GM23338 (cell line): ENCODE results near the gene OPN3. TPM values are rescaled to one million over a fixed set of nuclear protein-coding genes. Genes with fewer than 3 reads are reported as not detected.
A peak's percentile ranks its signal among the peaks of the same experiment; 100 is the strongest.

ENCODE experiments used
- ATAC-seq: fragments of 200-7000 bp; cut with Tn5 transposase; 3 replicates; pipeline ENCODE4 v1.9.1; 2020
- DNase-seq: peaks from one replicate; pipeline ENCODE4 v3.0.0-alpha.2; 2015; ENCODE audit warnings: low spot score
- H2AFZ ChIP-seq: fragments of 200-600 bp; sonication (generic); 2 replicates; pipeline ENCODE4 v1.8.0; 2016; ENCODE audit warnings: antibody characterized with exemption, mild to moderate bottlenecking, moderate library complexity
- H3F3A ChIP-seq: fragments of 200-600 bp; sonication (generic); replicated peaks from 2 replicates; pipeline ENCODE4 v1.8.0; 2017; ENCODE audit warnings: antibody characterized with exemption, mixed run types, low read depth
- H3K27ac ChIP-seq: fragments of 200-600 bp; sonication (generic); 2 replicates; pipeline ENCODE4 v1.6.1; 2016; ENCODE audit warnings: low read depth
- H3K27me3 ChIP-seq: fragments of 200-600 bp; sonication (generic); 2 replicates; pipeline ENCODE4 v1.8.0; 2016; ENCODE audit warnings: mild to moderate bottlenecking, mixed run types, moderate library complexity; ENCODE audit not compliant: insufficient read depth
- H3K36me3 ChIP-seq: fragments of 200-600 bp; sonication (generic); 2 replicates; pipeline ENCODE4 v1.8.0; 2016; ENCODE audit warnings: mild to moderate bottlenecking; ENCODE audit not compliant: insufficient read depth
- H3K4me1 ChIP-seq: fragments of 200-600 bp; sonication (generic); 2 replicates; pipeline ENCODE4 v1.8.0; 2016; ENCODE audit warnings: mild to moderate bottlenecking, moderate library complexity; ENCODE audit not compliant: insufficient read depth
- H3K4me2 ChIP-seq: fragments of 200-600 bp; sonication (generic); 2 replicates; pipeline ENCODE4 v1.7.1; 2017; ENCODE audit warnings: mixed run types
- H3K4me3 ChIP-seq: fragments of 200-600 bp; sonication (generic); 2 replicates; pipeline ENCODE4 v1.6.1; 2016; ENCODE audit warnings: mixed run types
- H3K79me2 ChIP-seq: fragments of 200-600 bp; sonication (generic); replicated peaks from 2 replicates; pipeline ENCODE4 v1.8.0; 2017; ENCODE audit warnings: mild to moderate bottlenecking; ENCODE audit not compliant: insufficient read depth
- H3K9me2 ChIP-seq: fragments of 200-600 bp; sonication (generic); 2 replicates; pipeline ENCODE4 v1.8.0; 2017; ENCODE audit not compliant: insufficient read depth
- H4K20me1 ChIP-seq: fragments of 200-600 bp; sonication (generic); replicated peaks from 2 replicates; pipeline ENCODE4 v1.8.0; 2017; ENCODE audit warnings: mild to moderate bottlenecking; ENCODE audit not compliant: insufficient read depth
- H3K27ac Mint-ChIP-seq: 2 replicates; pipeline ENCODE4 v1.8.0; 2020; ENCODE audit warnings: inconsistent platforms, mild to moderate bottlenecking, moderate library complexity, mixed read lengths
- H3K27me3 Mint-ChIP-seq: 3 replicates; pipeline ENCODE4 v1.8.0; 2022; ENCODE audit warnings: low read depth, mild to moderate bottlenecking, moderate library complexity, mixed read lengths, inconsistent platforms; ENCODE audit not compliant: insufficient read depth, poor library complexity
- H3K36me3 Mint-ChIP-seq: 3 replicates; pipeline ENCODE4 v1.8.0; 2021; ENCODE audit warnings: low read depth, mild to moderate bottlenecking, inconsistent platforms, moderate library complexity, mixed read lengths
- H3K4me1 Mint-ChIP-seq: 3 replicates; pipeline ENCODE4 v1.8.0; 2020; ENCODE audit warnings: mild to moderate bottlenecking, inconsistent platforms, mixed read lengths
- H3K4me3 Mint-ChIP-seq: 3 replicates; pipeline ENCODE4 v1.8.0; 2021; ENCODE audit warnings: moderate library complexity, mild to moderate bottlenecking, inconsistent platforms, mixed read lengths
- H3K9me3 Mint-ChIP-seq: 3 replicates; pipeline ENCODE4 v1.8.0; 2020; ENCODE audit warnings: moderate library complexity, mild to moderate bottlenecking, inconsistent platforms, mixed read lengths
- CTCF ChIP-seq, 2 experiments: fragments of 200-600 bp in 1 of 2; sonication (generic) in 1 of 2; conservative IDR thresholded peaks; 2 replicates each; pipeline versions ENCODE4 v1.5.1 to v1.6.1; 2016 to 2017; ENCODE audit warnings: antibody characterized with exemption in 2 of 2, low read depth in 2 of 2, mild to moderate bottlenecking in 2 of 2, moderate library complexity in 1 of 2
- NANOG ChIP-seq: IDR thresholded peaks from 2 replicates; pipeline ENCODE4 v1.6.1; 2016; ENCODE audit warnings: antibody characterized with exemption, borderline replicate concordance
- POLR2AphosphoS5 ChIP-seq: IDR thresholded peaks from 2 replicates; pipeline ENCODE4 v1.6.1; 2016; ENCODE audit warnings: antibody characterized with exemption, low read depth
- REST ChIP-seq: IDR thresholded peaks from one replicate; pipeline ENCODE4 v1.6.1; 2018; ENCODE audit warnings: antibody characterized with exemption; ENCODE audit not compliant: unreplicated experiment
- ZNF114 ChIP-seq: fragments of 250-450 bp; sonication (Bioruptor Pico); IDR thresholded peaks from 2 replicates; pipeline ENCODE4 v1.5.0; 2020; ENCODE audit warnings: mild to moderate bottlenecking, moderate library complexity
- ZNF462 ChIP-seq: fragments of 250-450 bp; sonication (Bioruptor Pico); IDR thresholded peaks from 2 replicates; pipeline ENCODE4 v1.5.0; 2020; ENCODE audit warnings: mild to moderate bottlenecking, moderate library complexity
- polyA plus RNA-seq: library from polyadenylated mRNA; unstranded; fragments of >200 nt; fragmentation: Nextera tagmentation; extraction: Ambion mirVana; gene quantifications from 2 replicates; pipeline ENCODE4 v1.2.1, GENCODE V29; 2016
- total RNA-seq: library from RNA; depleted of rRNA; stranded (reverse); fragments of >200 nt; shearing (Covaris generic); gene quantifications from 2 replicates; pipeline ENCODE4 v1.2.3, GENCODE V29; 2014

The OPN3 gene
- total and polyA plus RNA-seq, 2 experiments from 2014 or later: 23.7 to 46.8 TPM

GRCh38 chr1:241611063-241611462, 29.1 kb downstream of the OPN3 start:
- peak; percentile 73 for DNase-seq
- Histone ChIP-seq H3K79me2 (no peaks in the 10 kb centered on the region), H3K9me2 (no peaks in the 10 kb centered on the region), H3F3A (no peaks in the 10 kb centered on the region), H3K4me2 (no peak overlapping the region), H2AFZ (no peak overlapping the region), H3K4me3 (no peak overlapping the region), H3K27me3 (no peaks in the 10 kb centered on the region), H3K36me3 (no peaks in the 10 kb centered on the region), H3K4me1 (no peaks in the 10 kb centered on the region), H4K20me1 (no peaks in the 10 kb centered on the region), H3K27ac (no peak overlapping the region)
- Mint-ChIP-seq H3K4me3 (no peak overlapping the region), H3K4me1 (no peaks in the 10 kb centered on the region), H3K27me3 (peaks cover 4% of the 10 kb centered on the region), H3K36me3 (no peaks in the 10 kb centered on the region), H3K27ac (no peak overlapping the region), H3K9me3 (no peaks in the 10 kb centered on the region)
- peak; percentile 84 for ATAC-seq
- no peak for TF ChIP-seq POLR2AphosphoS5
- no peak for TF ChIP-seq REST
- no peak for TF ChIP-seq ZNF114 (CRISPR knock-in tag)
- TF ChIP-seq CTCF (conservative IDR thresholded peaks at IDR 0.05; ENCODE audit: low read depth in 2 of 2): peak; percentile 64 to 81
- TF ChIP-seq ZNF462: no peak
- TF ChIP-seq NANOG: no peak
